Thyroid gland (tissue), 4 donors: ENCODE measurements around the gene MCF2L. TPM values are rescaled to one million over a fixed set of nuclear protein-coding genes. Genes with fewer than 3 reads are reported as not detected.

Source experiments
- DNase-seq, 2 donors: peaks; one replicate each; pipeline ENCODE4 v3.0.0-alpha.2; 2019
- H3K27ac ChIP-seq, 3 donors: fragments of 200-600 bp; sonication (generic); 1 replicate in 2 of 3; 2 replicates in 1 of 3; pipeline ENCODE4 v1.5.1; 2016 to 2019; ENCODE audit warnings: mild to moderate bottlenecking in 1 of 3, moderate library complexity in 1 of 3
- H3K27me3 ChIP-seq: fragments of 200-600 bp; sonication (generic); one replicate; pipeline ENCODE4 v1.5.1; 2019
- H3K36me3 ChIP-seq, 2 donors: fragments of 200-600 bp; sonication (generic); one replicate each; pipeline ENCODE4 v1.5.1; 2016 to 2019
- H3K4me1 ChIP-seq, 2 donors: fragments of 200-600 bp; sonication (generic); one replicate each; pipeline ENCODE4 v1.5.1; 2017 to 2019
- H3K4me3 ChIP-seq, 3 donors: fragments of 200-600 bp; sonication (generic); replicated peaks in 1 of 3; 1 replicate in 2 of 3; 2 replicates in 1 of 3; pipeline ENCODE4 v1.5.1; 2016; ENCODE audit warnings: mild to moderate bottlenecking in 1 of 3
- H3K9me3 ChIP-seq: fragments of 200-600 bp; sonication (generic); one replicate; pipeline ENCODE4 v1.5.1; 2017
- POLR2A ChIP-seq, 2 donors: fragments of 450-650 bp; IDR thresholded peaks; one replicate each; pipeline ENCODE4 v1.6.1; 2017; ENCODE audit warnings: antibody characterized with exemption in 2 of 2, mild to moderate bottlenecking in 2 of 2, moderate library complexity in 1 of 2
- WGBS, 2 donors: methylation state at CpG; one replicate each; pipeline ENCODE4 v1.1.5; 2017; 5-methylcytosine and 5-hydroxymethylcytosine counted together
- intact Hi-C: fragments of 100-400 bp; cut with DNase I; formaldehyde crosslinking; loops from one replicate; pipeline ENCODE4 v1.15.1; 2023
- total RNA-seq, 4 donors: library from RNA; depleted of rRNA; stranded (reverse); fragments of >200 nt; gene quantifications; one replicate each; pipeline ENCODE4 v1.2.3, GENCODE V29; 2016
- TF ChIP-seq, protein P1 (sequence below), 6 experiments: fragments of 200-600 bp in 3 of 6; fragments of 450-650 bp in 3 of 6; sonication (generic) in 3 of 6; IDR thresholded peaks; one replicate each; pipeline ENCODE4 v1.5.1; 2016 to 2019; ENCODE audit warnings: antibody characterized with exemption in 6 of 6, mild to moderate bottlenecking in 2 of 6, inconsistent platforms in 1 of 6, moderate library complexity in 1 of 6

The MCF2L gene
- total RNA-seq, 4 donors from 2014 or later, result 35.6 to 83.4 (median 43.6) TPM

DNA sequence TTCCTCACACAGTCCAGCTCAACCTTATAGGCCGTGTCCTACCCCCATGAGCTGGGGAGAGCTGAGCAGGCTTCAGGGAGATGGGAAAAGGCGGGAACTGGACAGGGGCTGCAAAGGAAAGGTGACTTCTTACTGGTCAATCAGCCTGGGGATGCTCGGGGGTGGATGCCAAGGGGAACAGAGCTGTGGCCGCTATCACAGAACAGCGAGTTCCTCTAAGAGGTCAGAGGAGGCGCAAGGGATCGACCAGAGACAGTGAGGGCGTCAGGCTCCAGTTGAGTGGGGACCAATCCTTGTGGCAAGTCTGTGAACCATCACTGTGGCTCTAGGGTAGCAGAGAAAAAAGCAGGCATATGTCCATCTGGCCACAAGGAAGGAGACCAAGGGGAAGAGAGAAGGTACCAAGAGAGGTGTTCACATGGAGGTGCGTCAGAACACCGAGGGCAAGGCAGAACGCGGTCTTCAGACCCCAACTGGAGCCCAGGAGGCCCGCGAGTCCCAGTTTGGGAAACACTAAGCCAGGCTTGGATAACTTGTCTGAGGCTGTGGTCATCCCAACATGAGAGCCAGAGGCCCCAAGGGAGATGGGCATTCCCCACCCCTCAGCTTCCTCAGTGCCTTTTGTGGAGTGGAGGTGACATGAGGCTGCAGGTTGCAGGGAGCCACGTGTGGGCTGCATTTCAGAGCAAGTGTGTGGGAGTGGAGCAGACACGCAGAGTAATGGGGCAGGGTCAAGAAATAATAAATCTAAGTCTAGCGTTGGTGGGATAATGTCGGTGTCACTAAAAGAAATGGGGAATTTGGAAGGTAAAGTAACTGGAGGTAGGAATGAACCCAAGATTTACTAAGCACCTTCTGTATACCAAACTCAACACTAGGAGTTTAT is 157.5 kb downstream of the MCF2L start:
- intact Hi-C loops, result no loop called here
- WGBS, 2 donors, result 91 to 92% methylated on average over 18 of the region's 18 CpGs
- no peaks in the 10 kb centered on the region for H3K27me3 ChIP-seq
- H3K9me3 ChIP-seq, result no peaks in the 10 kb centered on the region
- H3K36me3 ChIP-seq, result no peaks in the 10 kb centered on the region
- TF ChIP-seq, protein P1, sequence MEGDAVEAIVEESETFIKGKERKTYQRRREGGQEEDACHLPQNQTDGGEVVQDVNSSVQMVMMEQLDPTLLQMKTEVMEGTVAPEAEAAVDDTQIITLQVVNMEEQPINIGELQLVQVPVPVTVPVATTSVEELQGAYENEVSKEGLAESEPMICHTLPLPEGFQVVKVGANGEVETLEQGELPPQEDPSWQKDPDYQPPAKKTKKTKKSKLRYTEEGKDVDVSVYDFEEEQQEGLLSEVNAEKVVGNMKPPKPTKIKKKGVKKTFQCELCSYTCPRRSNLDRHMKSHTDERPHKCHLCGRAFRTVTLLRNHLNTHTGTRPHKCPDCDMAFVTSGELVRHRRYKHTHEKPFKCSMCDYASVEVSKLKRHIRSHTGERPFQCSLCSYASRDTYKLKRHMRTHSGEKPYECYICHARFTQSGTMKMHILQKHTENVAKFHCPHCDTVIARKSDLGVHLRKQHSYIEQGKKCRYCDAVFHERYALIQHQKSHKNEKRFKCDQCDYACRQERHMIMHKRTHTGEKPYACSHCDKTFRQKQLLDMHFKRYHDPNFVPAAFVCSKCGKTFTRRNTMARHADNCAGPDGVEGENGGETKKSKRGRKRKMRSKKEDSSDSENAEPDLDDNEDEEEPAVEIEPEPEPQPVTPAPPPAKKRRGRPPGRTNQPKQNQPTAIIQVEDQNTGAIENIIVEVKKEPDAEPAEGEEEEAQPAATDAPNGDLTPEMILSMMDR (IDR thresholded peaks at IDR 0.05), result no peak
- TF ChIP-seq POLR2A (IDR thresholded peaks at IDR 0.05), result no peak
- no peak for DNase-seq
- no peak overlapping the region for H3K4me3 ChIP-seq
- no peak overlapping the region for H3K27ac ChIP-seq
- peaks cover 3 to 4% of the 10 kb centered on the region in 2 donors for H3K4me1 ChIP-seq

DNA sequence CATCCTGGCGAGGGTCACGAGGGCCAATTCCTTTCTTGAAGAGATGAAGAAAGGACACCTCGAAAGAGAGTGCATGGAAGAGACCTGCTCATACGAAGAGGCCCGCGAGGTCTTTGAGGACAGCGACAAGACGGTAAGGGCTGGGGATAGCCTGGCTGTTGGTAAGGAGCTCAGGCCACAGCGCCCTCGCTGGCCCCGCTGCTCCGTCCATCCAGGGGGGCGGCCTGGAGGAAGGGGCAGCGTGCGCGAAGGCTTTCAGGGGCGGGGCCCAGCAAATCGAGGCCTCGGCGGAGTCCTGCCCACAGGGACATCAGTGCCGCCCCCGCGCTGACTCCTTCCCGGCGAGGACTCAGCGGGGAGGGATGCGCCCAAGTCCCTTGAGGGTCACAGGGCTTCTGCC is 160.5 kb downstream of the MCF2L start:
- Histone ChIP-seq H3K27ac (no peak overlapping the region), H3K4me1 (peaks cover 3 to 4% of the 10 kb centered on the region in 2 donors), H3K27me3 (no peaks in the 10 kb centered on the region), H3K4me3 (no peak overlapping the region), H3K9me3 (no peaks in the 10 kb centered on the region), H3K36me3 (no peaks in the 10 kb centered on the region)
- TF ChIP-seq, protein P1 (IDR thresholded peaks at IDR 0.05), result no peak
- no peak for TF ChIP-seq POLR2A (IDR thresholded peaks at IDR 0.05)
- 57 to 71% methylated on average over 27 of the region's 27 CpGs for WGBS, 2 donors
- intact Hi-C loops, result no loop called here
- DNase-seq, result no peak

DNA sequence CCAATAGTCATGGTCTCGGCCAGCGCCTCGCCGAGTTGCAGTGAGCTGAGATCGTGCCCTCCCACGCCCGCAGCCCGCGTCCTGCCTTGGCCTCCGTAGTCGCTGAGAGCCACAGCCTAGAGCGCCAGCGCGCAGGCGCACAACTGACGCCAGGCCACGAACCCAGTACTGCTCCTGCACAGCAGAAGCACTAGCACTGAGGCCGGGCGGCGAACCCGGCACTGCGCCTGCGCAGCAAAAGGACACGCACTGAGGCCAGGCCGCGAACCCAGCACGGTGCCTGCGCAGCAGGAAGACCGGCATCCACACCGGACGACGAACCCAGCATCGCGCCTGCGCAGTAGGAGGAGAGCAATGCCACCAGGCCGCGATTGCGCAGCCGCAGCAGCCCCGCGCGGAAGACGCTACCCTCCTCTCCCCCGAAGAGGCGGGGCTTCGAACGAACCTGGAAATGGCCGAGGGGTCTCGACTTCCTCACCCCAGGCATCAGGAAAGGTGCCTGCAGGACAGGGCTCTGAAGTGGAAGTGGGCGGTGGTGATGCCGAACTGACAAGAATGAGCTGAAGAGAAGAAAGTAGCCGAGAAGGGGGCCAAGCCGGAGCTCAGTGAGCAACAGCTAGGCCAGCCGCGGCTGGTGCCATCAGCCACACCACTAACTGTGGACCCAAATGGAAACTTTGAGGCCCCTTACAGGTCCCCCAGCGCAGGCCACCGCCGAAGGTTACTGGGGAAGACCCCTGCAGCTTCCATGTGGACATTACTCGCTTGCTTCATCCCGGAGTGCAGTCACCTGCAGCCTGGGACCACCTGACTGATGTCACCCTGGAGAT is 161.1 kb downstream of the MCF2L start:
- no peak for TF ChIP-seq POLR2A (IDR thresholded peaks at IDR 0.05)
- TF ChIP-seq, protein P1 (IDR thresholded peaks at IDR 0.05), result no peak
- no peak overlapping the region for H3K27ac ChIP-seq
- peak overlapping the region in 1 of 3 donors; percentile 6 for H3K4me3 ChIP-seq
- no peaks in the 10 kb centered on the region for H3K9me3 ChIP-seq
- intact Hi-C loops, result no loop called here
- H3K4me1 ChIP-seq, result peaks cover 3 to 4% of the 10 kb centered on the region in 2 donors
- DNase-seq, result peak in 1 of 2 donors; percentile 42
- no peaks in the 10 kb centered on the region for H3K36me3 ChIP-seq
- 41 to 51% methylated on average over 31 to 48 of the region's 60 CpGs for WGBS, 2 donors
- no peaks in the 10 kb centered on the region for H3K27me3 ChIP-seq

DNA sequence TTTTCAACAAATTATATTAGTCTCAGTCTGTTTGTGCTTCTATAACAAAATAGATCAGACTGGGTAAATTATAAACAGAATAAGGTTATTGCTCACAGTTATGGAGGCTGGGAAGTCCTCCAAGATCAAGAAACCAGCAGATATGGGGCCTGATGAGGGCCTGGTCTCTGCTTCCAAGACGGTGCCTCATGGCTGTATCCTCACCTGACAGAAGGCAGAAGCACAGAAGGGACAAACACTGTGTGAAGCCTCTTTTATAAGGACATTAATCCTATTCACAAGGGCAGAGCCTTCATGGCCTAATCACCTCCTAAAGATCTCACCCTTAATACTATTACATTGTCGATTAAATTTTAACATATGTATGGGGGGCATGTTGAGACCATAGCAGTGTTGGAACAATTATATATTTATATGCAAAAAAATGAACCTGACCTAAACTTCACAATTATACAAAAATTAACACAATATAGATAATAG is 166.3 kb downstream of the MCF2L start:
- Histone ChIP-seq H3K9me3 (no peaks in the 10 kb centered on the region), H3K36me3 (no peaks in the 10 kb centered on the region), H3K4me3 (no peak overlapping the region), H3K4me1 (peaks cover 0 to 7% of the 10 kb centered on the region in 2 donors), H3K27ac (no peak overlapping the region), H3K27me3 (no peaks in the 10 kb centered on the region)
- WGBS, 2 donors, result 90 to 91% methylated on average over 2 of the region's 2 CpGs
- no peak for DNase-seq
- no peak for TF ChIP-seq POLR2A (IDR thresholded peaks at IDR 0.05)
- TF ChIP-seq, protein P1 (IDR thresholded peaks at IDR 0.05), result no peak
- intact Hi-C loops, result no loop called here
